ENCODE results near the gene TRIM28.

DNA sequence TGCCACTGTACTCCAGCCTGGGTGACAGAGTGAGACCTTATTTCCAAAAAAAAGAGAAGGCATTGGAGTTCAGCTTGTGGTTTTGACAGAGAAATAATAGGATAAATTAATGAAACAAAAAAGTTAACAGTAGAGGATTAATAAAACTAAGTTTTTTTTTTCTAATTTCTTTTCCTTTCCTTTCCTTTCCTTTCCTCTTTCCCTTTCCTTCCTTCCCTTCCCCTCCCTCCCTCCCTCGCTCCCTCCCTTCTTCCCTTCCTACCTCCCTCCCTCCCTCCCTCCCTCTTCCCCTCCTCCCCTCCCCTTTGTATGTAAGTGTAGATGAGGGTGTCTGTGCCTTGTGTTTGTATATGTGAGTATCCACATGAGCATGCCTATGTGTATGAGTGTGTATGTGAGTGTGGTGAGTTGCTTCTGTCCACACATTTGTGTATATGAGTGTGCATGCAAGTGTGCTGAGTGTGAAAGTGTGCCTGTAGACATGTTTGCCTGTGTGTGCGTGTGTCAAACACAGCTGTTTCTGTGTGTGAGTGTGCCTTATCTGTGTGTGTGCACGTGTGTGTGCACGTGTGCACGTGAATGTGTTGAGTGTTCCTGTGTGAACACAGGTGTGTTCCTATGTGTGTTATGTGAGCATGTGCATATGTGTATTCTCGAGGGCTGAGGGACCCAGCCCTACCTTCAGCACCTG is 41.7 kb downstream of the TRIM28 start:
- TF ChIP-seq POLR2A (IDR thresholded peaks at IDR 0.05), result no peak
- TF ChIP-seq, protein P1, sequence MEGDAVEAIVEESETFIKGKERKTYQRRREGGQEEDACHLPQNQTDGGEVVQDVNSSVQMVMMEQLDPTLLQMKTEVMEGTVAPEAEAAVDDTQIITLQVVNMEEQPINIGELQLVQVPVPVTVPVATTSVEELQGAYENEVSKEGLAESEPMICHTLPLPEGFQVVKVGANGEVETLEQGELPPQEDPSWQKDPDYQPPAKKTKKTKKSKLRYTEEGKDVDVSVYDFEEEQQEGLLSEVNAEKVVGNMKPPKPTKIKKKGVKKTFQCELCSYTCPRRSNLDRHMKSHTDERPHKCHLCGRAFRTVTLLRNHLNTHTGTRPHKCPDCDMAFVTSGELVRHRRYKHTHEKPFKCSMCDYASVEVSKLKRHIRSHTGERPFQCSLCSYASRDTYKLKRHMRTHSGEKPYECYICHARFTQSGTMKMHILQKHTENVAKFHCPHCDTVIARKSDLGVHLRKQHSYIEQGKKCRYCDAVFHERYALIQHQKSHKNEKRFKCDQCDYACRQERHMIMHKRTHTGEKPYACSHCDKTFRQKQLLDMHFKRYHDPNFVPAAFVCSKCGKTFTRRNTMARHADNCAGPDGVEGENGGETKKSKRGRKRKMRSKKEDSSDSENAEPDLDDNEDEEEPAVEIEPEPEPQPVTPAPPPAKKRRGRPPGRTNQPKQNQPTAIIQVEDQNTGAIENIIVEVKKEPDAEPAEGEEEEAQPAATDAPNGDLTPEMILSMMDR (IDR thresholded peaks at IDR 0.05), result no peak
